Measurements from ENCODE around the gene PIK3R4.

PIK3R4 gene

GRCh38 chr3:130635285-130635684 is 111.3 kb downstream of the PIK3R4 start:
- TF ChIP-seq CTCF (IDR thresholded peaks at IDR 0.05; ENCODE audit: borderline replicate concordance, control extremely low read depth, extremely low read depth, insufficient read depth, missing control alignments), result no peak
- in situ Hi-C loops (cut with MboI; ENCODE audit: low sequenced_read_pairs, unreplicated experiment), result no loop called here
- DNase-seq (ENCODE audit: low spot score), result no peak
